GM12892 (cell line): ENCODE data around the gene PARL.
A peak's percentile ranks its signal among the peaks of the same experiment; 100 is the strongest.
"Not testable (repeated sequence)": the region's sequence is repeated elsewhere in the genome, so short reads cannot be mapped to it uniquely, and the experiment has no call there.

Experiments used
- DNase-seq: peaks from one replicate; pipeline ENCODE4 v3.0.0; 2011; ENCODE audit not compliant: insufficient read length
- FAIRE-seq: peaks from 2 replicates; lab custom pipeline; 2011; peaks lifted over from hg19 to GRCh38; lab: Jason Lieb, UNC
- POLR2A ChIP-seq: IDR thresholded peaks from 2 replicates; pipeline ENCODE4 v1.6.1; 2011; ENCODE audit warnings: low read depth, low read length, control low read depth
- POLR2AphosphoS5 ChIP-seq: IDR thresholded peaks from 2 replicates; pipeline ENCODE4 v1.6.1; 2011; ENCODE audit warnings: low read depth, low read length, control low read depth
- TAF1 ChIP-seq: IDR thresholded peaks from 2 replicates; pipeline ENCODE4 v1.6.1; 2011; ENCODE audit warnings: low read depth, mild to moderate bottlenecking, control low read depth, low read length, borderline replicate concordance

The PARL gene

DNA sequence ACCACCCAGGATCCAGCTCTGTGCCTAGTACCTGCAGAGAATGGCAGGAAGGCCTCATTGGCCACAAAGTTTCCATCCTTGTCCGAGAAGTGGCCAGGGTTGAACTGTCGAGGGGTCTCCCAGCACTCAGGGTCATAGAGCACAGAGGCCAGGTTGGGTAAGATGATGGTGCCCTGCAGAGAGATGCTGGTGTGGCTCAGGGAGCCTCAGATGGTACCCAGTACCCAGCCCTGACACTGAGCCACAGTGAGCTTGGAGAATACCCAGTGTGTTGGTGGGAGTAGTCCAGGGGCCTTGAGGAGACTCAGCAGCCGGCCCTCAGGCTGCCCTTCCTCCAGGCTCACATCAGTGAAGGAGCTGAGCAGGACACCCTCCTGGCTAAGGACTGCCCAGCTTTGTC, 11.5 kb upstream of the PARL start:
- TF ChIP-seq TAF1 (no peak), POLR2AphosphoS5 (no peak), POLR2A (no peak)
- FAIRE-seq (no peak), DNase-seq (no peak)

DNA sequence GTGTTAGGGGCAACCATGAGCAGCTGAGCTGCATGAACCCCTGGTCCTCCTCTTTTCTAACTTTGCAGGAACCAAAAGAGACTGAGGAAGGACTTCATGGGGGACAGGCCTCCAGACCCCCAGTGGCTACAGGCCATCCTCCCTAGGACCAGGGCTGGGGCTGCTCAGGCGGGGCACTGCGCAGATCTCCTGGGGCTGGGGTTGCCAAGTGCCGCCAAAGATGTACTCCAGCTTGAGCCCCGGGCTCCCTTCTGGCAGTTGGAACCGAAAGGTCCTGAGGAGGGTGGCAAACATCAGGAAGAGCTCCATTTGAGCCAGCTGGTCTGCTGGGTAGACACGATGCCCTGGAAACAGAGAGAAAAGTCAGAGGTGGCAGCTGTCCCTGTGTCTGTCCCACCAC, 11.1 kb upstream of the PARL start:
- DNase-seq (no peak), FAIRE-seq (no peak)
- TF ChIP-seq POLR2AphosphoS5 (no peak), TAF1 (no peak), POLR2A (no peak)

GRCh38 chr3:183895296-183895695, 10.6 kb upstream of the PARL start:
- DNase-seq (peak; percentile 64), FAIRE-seq (peak; percentile 86)

GRCh38 chr3:183892610-183893214, 8.0 kb upstream of the PARL start:
- FAIRE-seq, result no peak

More at GRCh38 chr3:183895296-183895695, 10.6 kb upstream of the PARL start:
- TF ChIP-seq TAF1, result no peak
- TF ChIP-seq POLR2AphosphoS5, result no peak
- TF ChIP-seq POLR2A, result no peak

DNA sequence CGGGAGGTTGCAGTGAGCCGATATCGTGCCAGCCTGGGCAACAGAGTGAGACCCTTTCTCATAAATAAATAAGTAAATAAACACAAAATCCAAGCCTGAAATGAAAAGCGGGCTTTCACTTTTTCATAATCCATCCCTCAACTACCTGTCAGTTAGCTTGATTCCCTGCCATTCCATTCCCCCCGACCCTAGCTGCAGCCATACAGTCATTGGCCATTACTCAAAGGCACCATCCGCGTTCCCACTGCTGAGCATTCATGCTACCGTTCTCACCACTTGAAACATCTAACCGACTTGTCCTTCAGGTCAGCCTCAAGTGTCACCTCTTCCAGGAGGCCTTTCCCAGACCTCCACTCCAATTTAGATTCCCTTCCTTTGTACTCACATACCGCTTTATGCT, 1.1 kb upstream of the PARL start:
- FAIRE-seq (no peak), DNase-seq (no peak)
- TF ChIP-seq TAF1, result no peak
- TF ChIP-seq POLR2AphosphoS5, result no peak
- no peak for TF ChIP-seq POLR2A

More at GRCh38 chr3:183892610-183893214, 8.0 kb upstream of the PARL start:
- TF ChIP-seq POLR2A (no peak), TAF1 (no peak), POLR2AphosphoS5 (no peak)
- DNase-seq, result no peak

GRCh38 chr3:183884097-183884426, 618 bp downstream of the PARL start:
- no peak for TF ChIP-seq TAF1
- no peak for TF ChIP-seq POLR2AphosphoS5
- TF ChIP-seq POLR2A, result no peak
- FAIRE-seq (no peak), DNase-seq (no peak)

- DNase-seq (no peak), FAIRE-seq (no peak)
- TF ChIP-seq POLR2A, result no peak
- TF ChIP-seq POLR2AphosphoS5, result no peak
- TF ChIP-seq TAF1, result no peak
Observed at GRCh38 chr3:183883291-183884096, 1.2 kb downstream of the PARL start.

DNA sequence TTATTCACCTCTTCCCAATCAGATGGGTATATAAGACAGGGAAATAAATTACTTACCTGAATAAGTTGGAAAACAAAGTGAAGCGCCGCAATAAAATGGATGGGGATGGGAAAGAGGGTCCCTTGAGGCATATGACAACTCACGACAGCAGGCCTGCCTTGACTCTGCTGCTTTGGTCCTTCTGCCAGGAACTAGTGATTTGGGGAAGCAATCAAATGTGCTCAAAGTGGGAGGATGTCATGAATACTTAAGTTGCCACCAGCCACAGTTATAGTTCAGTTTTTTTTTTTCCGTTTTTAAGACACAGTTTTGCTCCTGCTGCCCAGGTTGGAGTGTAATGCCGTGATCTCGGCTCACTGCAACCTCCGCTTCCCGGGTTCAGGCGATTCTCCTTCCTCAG, 4.6 kb downstream of the PARL start:
- DNase-seq (no peak), FAIRE-seq (no peak)
- TF ChIP-seq POLR2A, result no peak
- TF ChIP-seq POLR2AphosphoS5, result no peak
- TF ChIP-seq TAF1, result no peak

- no peak for DNase-seq
- no peak for TF ChIP-seq POLR2AphosphoS5
- TF ChIP-seq POLR2A, result no peak
- TF ChIP-seq TAF1, result no peak
- FAIRE-seq, result no peak
Observed at GRCh38 chr3:183879243-183879642, 5.4 kb downstream of the PARL start.

GRCh38 chr3:183878071-183878470, 6.6 kb downstream of the PARL start:
- TF ChIP-seq POLR2AphosphoS5 (no peak), TAF1 (no peak), POLR2A (no peak)
- no peak for FAIRE-seq
- no peak for DNase-seq

DNA sequence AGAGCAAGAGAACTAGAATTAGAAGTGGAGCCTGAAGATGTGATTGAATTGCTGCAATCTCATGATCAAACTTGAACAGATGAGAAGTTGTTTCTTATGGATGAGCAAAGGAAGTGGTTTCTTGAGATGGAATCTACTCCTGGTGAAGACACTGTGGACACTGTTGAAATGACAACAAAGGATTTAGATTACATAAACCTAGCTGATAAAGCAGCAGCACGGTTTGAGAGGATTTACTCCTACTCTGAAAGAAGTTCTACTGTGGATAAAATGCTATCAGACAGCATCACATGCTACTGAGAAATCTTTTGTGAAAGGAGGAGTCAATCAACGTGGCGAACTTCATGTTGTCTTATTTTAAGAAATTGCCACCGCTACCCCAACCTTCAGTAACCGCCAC, 7.5 kb downstream of the PARL start:
- FAIRE-seq, DNase-seq: not testable (repeated sequence)

DNA sequence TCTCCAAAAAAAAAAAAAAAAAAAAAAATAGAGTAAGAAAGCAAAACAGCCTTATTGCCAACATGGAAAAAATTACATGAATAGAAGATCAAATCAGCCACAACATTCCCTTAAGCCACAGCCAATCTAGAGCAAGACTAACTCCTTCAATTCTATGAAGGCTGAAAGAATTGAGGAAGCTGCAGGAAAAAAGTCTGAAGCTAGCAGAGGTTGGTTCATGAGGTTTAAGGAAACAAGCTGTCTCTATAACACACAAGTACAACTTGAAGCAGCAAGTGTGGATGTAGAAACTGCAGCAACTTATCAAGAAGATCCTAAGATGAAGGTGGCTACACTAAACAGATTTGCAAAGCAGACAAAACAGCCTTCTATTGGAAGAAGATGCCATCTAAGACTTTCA, 9.3 kb downstream of the PARL start:
- TF ChIP-seq POLR2A (no peak), POLR2AphosphoS5 (no peak), TAF1 (no peak)

More for the DNA sequence above, 9.3 kb downstream of the PARL start:
- DNase-seq (no peak), FAIRE-seq (no peak)
